ENCODE measurements around the gene SDHAF1. TPM values are rescaled to one million over a fixed set of nuclear protein-coding genes. Genes with fewer than 3 reads are reported as not detected.

SDHAF1 gene
- total RNA-seq, 1 donor from 2014 or later: 15.5 TPM

DNA sequence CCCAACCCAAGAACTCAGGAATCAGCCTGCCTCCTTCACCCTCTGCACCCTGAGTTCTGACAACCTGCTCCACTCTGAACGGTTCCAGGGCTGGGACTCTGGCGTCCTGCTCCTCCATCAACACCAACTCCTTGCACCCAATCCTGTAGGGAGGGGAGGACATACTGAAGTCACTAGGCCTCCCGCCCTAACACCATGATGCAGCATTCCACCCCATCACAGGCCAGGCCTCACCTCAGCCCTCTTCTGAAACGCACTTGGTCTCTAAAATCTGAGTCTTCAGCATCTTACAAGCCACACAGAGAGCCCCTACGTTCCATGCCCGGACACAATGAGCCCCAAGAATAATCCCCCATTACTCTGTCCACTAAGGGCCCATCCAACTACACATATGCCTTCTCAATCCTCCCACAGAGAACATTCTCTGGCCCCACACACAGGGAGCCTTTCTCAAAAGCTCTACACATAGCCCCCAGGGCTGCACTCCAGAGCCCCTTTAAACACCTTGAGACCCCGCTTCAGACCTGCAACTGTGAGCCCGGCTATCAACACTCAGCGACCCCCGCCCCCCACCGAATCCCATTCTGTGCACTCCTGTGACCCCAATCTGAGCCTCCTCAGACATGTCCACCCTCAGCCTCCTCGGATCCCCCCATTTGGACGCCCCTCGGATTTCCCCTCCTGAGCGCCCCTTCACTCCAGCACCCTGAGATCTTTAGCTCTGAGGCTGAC is 18.5 kb downstream of the SDHAF1 start:
- TF ChIP-seq, protein P1, sequence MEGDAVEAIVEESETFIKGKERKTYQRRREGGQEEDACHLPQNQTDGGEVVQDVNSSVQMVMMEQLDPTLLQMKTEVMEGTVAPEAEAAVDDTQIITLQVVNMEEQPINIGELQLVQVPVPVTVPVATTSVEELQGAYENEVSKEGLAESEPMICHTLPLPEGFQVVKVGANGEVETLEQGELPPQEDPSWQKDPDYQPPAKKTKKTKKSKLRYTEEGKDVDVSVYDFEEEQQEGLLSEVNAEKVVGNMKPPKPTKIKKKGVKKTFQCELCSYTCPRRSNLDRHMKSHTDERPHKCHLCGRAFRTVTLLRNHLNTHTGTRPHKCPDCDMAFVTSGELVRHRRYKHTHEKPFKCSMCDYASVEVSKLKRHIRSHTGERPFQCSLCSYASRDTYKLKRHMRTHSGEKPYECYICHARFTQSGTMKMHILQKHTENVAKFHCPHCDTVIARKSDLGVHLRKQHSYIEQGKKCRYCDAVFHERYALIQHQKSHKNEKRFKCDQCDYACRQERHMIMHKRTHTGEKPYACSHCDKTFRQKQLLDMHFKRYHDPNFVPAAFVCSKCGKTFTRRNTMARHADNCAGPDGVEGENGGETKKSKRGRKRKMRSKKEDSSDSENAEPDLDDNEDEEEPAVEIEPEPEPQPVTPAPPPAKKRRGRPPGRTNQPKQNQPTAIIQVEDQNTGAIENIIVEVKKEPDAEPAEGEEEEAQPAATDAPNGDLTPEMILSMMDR (IDR thresholded peaks at IDR 0.05): no peak
- peaks cover 30% of the 10 kb centered on the region for H3K4me1 Mint-ChIP-seq (ENCODE audit: unreplicated experiment)
- peak overlapping the region; percentile 98 for H3K4me3 Mint-ChIP-seq (ENCODE audit: unreplicated experiment)
- H3K9me3 Mint-ChIP-seq (ENCODE audit: unreplicated experiment): no peaks in the 10 kb centered on the region
- H3K27ac Mint-ChIP-seq (ENCODE audit: unreplicated experiment): peak overlapping the region; percentile 94
- no peaks in the 10 kb centered on the region for H3K27me3 Mint-ChIP-seq (ENCODE audit: unreplicated experiment)
- H3K36me3 Mint-ChIP-seq (ENCODE audit: unreplicated experiment): peaks cover 17% of the 10 kb centered on the region
- DNase-seq (ENCODE audit: extremely low spot score, unreplicated experiment): no peak

DNA sequence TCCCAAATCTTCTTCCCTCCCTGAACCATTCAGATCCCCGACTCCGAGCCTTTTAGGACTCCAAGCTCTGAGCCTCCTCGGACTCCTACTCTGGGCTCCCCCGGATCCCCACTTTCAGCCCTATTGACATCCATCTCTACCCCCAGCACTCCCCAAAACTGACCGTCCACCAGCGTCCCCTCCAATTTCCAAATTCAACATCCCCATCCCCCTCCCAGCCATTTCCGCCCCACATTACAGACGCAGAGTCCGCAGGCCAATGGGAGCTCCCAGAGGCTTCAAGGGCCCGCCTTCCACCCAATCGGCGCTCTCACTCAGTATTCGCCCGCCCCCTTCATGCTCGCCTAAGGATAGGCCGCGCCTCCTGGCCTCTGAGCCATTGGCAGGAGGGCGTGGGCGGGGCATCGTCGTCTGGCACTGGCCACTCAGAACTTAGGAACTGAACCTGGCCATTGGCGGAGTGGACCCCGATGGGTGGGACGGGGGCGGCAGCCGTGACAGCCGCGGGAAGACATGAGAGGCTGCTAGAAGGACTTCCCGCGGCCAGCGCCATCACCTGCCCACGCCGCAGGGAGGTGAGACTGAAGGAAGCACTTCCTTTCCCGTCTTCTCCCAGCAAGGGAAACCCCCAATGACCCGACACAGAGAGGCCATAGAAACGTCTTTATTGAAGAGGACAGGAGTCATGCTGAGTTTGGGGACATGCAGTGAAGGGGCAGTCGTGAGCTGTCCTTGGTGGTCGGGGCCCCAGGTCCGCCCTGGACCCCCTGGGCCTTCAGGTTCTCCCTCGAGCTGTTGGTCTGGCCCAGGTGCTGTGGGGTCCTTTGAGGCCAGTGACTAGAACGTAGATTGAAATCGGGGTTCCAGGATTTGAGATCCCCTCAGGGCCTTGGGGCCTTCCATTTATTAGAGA is 19.3 kb downstream of the SDHAF1 start, which contains the start of gene ALKBH6:
Gene ALKBH6, minus strand, starts transcription at position 202 of the 913 bp plus-strand sequence. CDS start 816 bp downstream, outside the sequence.
- no peaks in the 10 kb centered on the region for H3K9me3 Mint-ChIP-seq (ENCODE audit: unreplicated experiment)
- peak within 1 kb of the TSS; percentile 98 for H3K4me3 Mint-ChIP-seq (ENCODE audit: unreplicated experiment)
- H3K36me3 Mint-ChIP-seq (ENCODE audit: unreplicated experiment): peaks cover 17% of the 10 kb centered on the region
- peaks cover 26% of the 10 kb centered on the region for H3K4me1 Mint-ChIP-seq (ENCODE audit: unreplicated experiment)
- H3K27ac Mint-ChIP-seq (ENCODE audit: unreplicated experiment): peak within 1 kb of the TSS; percentile 94
- no peaks in the 10 kb centered on the region for H3K27me3 Mint-ChIP-seq (ENCODE audit: unreplicated experiment)
- DNase-seq (ENCODE audit: extremely low spot score, unreplicated experiment): peak; percentile 99
- TF ChIP-seq, protein P1 (IDR thresholded peaks at IDR 0.05): no peak

GRCh38 chr19:36019061-36019670 is 24.2 kb downstream of the SDHAF1 start:
- TF ChIP-seq, protein P1 (IDR thresholded peaks at IDR 0.05): no peak
- DNase-seq (ENCODE audit: extremely low spot score, unreplicated experiment): no peak
- no peaks in the 10 kb centered on the region for H3K9me3 Mint-ChIP-seq (ENCODE audit: unreplicated experiment)
- peaks cover 8% of the 10 kb centered on the region for H3K4me1 Mint-ChIP-seq (ENCODE audit: unreplicated experiment)
- H3K27ac Mint-ChIP-seq (ENCODE audit: unreplicated experiment): no peak overlapping the region
- H3K36me3 Mint-ChIP-seq (ENCODE audit: unreplicated experiment): peaks cover 31% of the 10 kb centered on the region
- H3K27me3 Mint-ChIP-seq (ENCODE audit: unreplicated experiment): no peaks in the 10 kb centered on the region
- H3K4me3 Mint-ChIP-seq (ENCODE audit: unreplicated experiment): no peak overlapping the region

- H3K4me1 Mint-ChIP-seq (ENCODE audit: unreplicated experiment): no peaks in the 10 kb centered on the region
- H3K36me3 Mint-ChIP-seq (ENCODE audit: unreplicated experiment): peaks cover 28% of the 10 kb centered on the region
- H3K27me3 Mint-ChIP-seq (ENCODE audit: unreplicated experiment): no peaks in the 10 kb centered on the region
- no peak for DNase-seq (ENCODE audit: extremely low spot score, unreplicated experiment)
- no peak overlapping the region for H3K4me3 Mint-ChIP-seq (ENCODE audit: unreplicated experiment)
- H3K9me3 Mint-ChIP-seq (ENCODE audit: unreplicated experiment): no peaks in the 10 kb centered on the region
- TF ChIP-seq, protein P1 (IDR thresholded peaks at IDR 0.05): no peak
- H3K27ac Mint-ChIP-seq (ENCODE audit: unreplicated experiment): no peak overlapping the region
Observed at GRCh38 chr19:36023432-36023831, 28.4 kb downstream of the SDHAF1 start.

All from osteocyte (in vitro differentiated cells).